NCI-H2196 (cell line): ENCODE results near the gene CDC6.

Experiments
- DNase-seq: peaks from one replicate; lab custom pipeline; 2025; ENCODE audit not compliant: unreplicated experiment; lab: John Stamatoyannopoulos, UW

The CDC6 gene

GRCh38 chr17:40350689-40351358 is 63.1 kb downstream of the CDC6 start:
- DNase-seq = no peak

GRCh38 chr17:40351359-40352236 is 63.9 kb downstream of the CDC6 start:
- peak; percentile 17 for DNase-seq

GRCh38 chr17:40352237-40352778 is 64.6 kb downstream of the CDC6 start:
- DNase-seq = no peak

GRCh38 chr17:40352779-40353394 is 65.2 kb downstream of the CDC6 start:
- no peak for DNase-seq
